Measurements from ENCODE around the gene CCT7.

CCT7 gene

GRCh38 chr2:73252238-73253027, 18.3 kb downstream of the CCT7 start:
- DNase-seq (ENCODE audit: insufficient read length, low spot score) = no peak
- FAIRE-seq = no peak

GRCh38 chr2:73253400-73253799, 19.3 kb downstream of the CCT7 start:
- TF ChIP-seq POU2F2 (IDR thresholded peaks at IDR 0.05; ENCODE audit: low read depth, low read length) (no peak), POLR2AphosphoS5 (IDR thresholded peaks at IDR 0.05; ENCODE audit: low read depth, low read length) (no peak; the same call in 1 of the 2 replicates), SPI1 (IDR thresholded peaks at IDR 0.05; ENCODE audit: low read depth, low read length) (no peak), POLR2A (IDR thresholded peaks at IDR 0.05; ENCODE audit: low read depth, low read length) (no peak), TAF1 (IDR thresholded peaks at IDR 0.05; ENCODE audit: low read depth, low read length) (no peak), PAX5 (IDR thresholded peaks at IDR 0.05; ENCODE audit: insufficient read depth, low read length, severe bottlenecking) (no peak)
- FAIRE-seq (no peak), DNase-seq (ENCODE audit: insufficient read length, low spot score) (no peak)

More at GRCh38 chr2:73252238-73253027, 18.3 kb downstream of the CCT7 start:
- TF ChIP-seq PAX5 (IDR thresholded peaks at IDR 0.05; ENCODE audit: insufficient read depth, low read length, severe bottlenecking) (no peak), POU2F2 (IDR thresholded peaks at IDR 0.05; ENCODE audit: low read depth, low read length) (no peak), POLR2AphosphoS5 (IDR thresholded peaks at IDR 0.05; ENCODE audit: low read depth, low read length) (no peak; the same call in 1 of the 2 replicates), POLR2A (IDR thresholded peaks at IDR 0.05; ENCODE audit: low read depth, low read length) (no peak), SPI1 (IDR thresholded peaks at IDR 0.05; ENCODE audit: low read depth, low read length) (no peak), TAF1 (IDR thresholded peaks at IDR 0.05; ENCODE audit: low read depth, low read length) (no peak)

GRCh38 chr2:73253901-73254300, 19.8 kb downstream of the CCT7 start:
- TF ChIP-seq POLR2AphosphoS5 (IDR thresholded peaks at IDR 0.05; ENCODE audit: low read depth, low read length) (peak; percentile 38; the same call in 1 of the 2 replicates), SPI1 (IDR thresholded peaks at IDR 0.05; ENCODE audit: low read depth, low read length) (peak; percentile 83), TAF1 (IDR thresholded peaks at IDR 0.05; ENCODE audit: low read depth, low read length) (no peak)
- DNase-seq (ENCODE audit: insufficient read length, low spot score) (no peak), FAIRE-seq (no peak)

- no peak for DNase-seq (ENCODE audit: insufficient read length, low spot score)
- TF ChIP-seq POLR2A (IDR thresholded peaks at IDR 0.05; ENCODE audit: low read depth, low read length) = no peak
- TF ChIP-seq SPI1 (IDR thresholded peaks at IDR 0.05; ENCODE audit: low read depth, low read length) = no peak
- no peak for TF ChIP-seq POU2F2 (IDR thresholded peaks at IDR 0.05; ENCODE audit: low read depth, low read length)
- TF ChIP-seq POLR2AphosphoS5 (IDR thresholded peaks at IDR 0.05; ENCODE audit: low read depth, low read length) = no peak
- no peak for TF ChIP-seq PAX5 (IDR thresholded peaks at IDR 0.05; ENCODE audit: insufficient read depth, low read length, severe bottlenecking)
- TF ChIP-seq TAF1 (IDR thresholded peaks at IDR 0.05; ENCODE audit: low read depth, low read length) = no peak
- FAIRE-seq = no peak
Observed at GRCh38 chr2:73254343-73255006, 20.4 kb downstream of the CCT7 start.

GRCh38 chr2:73255007-73255644, 21.0 kb downstream of the CCT7 start:
- FAIRE-seq (no peak), DNase-seq (ENCODE audit: insufficient read length, low spot score) (no peak)
- TF ChIP-seq SPI1 (IDR thresholded peaks at IDR 0.05; ENCODE audit: low read depth, low read length) = no peak
- no peak; the same call in 1 of the 2 replicates for TF ChIP-seq POLR2A (IDR thresholded peaks at IDR 0.05; ENCODE audit: low read depth, low read length)
- no peak for TF ChIP-seq TAF1 (IDR thresholded peaks at IDR 0.05; ENCODE audit: low read depth, low read length)
- TF ChIP-seq POLR2AphosphoS5 (IDR thresholded peaks at IDR 0.05; ENCODE audit: low read depth, low read length) = peak; percentile 85
- 0 out of 2 replicates have a peak, but pooled peaks have one; percentile 33 for TF ChIP-seq POU2F2 (IDR thresholded peaks at IDR 0.05; ENCODE audit: low read depth, low read length)
- no peak for TF ChIP-seq PAX5 (IDR thresholded peaks at IDR 0.05; ENCODE audit: insufficient read depth, low read length, severe bottlenecking)

- no peak for FAIRE-seq
- TF ChIP-seq POU2F2 (IDR thresholded peaks at IDR 0.05; ENCODE audit: low read depth, low read length) = no peak
- no peak for TF ChIP-seq PAX5 (IDR thresholded peaks at IDR 0.05; ENCODE audit: insufficient read depth, low read length, severe bottlenecking)
- TF ChIP-seq SPI1 (IDR thresholded peaks at IDR 0.05; ENCODE audit: low read depth, low read length) = no peak
- TF ChIP-seq POLR2A (IDR thresholded peaks at IDR 0.05; ENCODE audit: low read depth, low read length) = no peak
- no peak for TF ChIP-seq TAF1 (IDR thresholded peaks at IDR 0.05; ENCODE audit: low read depth, low read length)
- TF ChIP-seq POLR2AphosphoS5 (IDR thresholded peaks at IDR 0.05; ENCODE audit: low read depth, low read length) = no peak
- DNase-seq (ENCODE audit: insufficient read length, low spot score) = no peak
Observed at GRCh38 chr2:73255907-73256617, 22.0 kb downstream of the CCT7 start.

- TF ChIP-seq TAF1 (IDR thresholded peaks at IDR 0.05; ENCODE audit: low read depth, low read length) = no peak
- no peak for TF ChIP-seq POU2F2 (IDR thresholded peaks at IDR 0.05; ENCODE audit: low read depth, low read length)
- no peak for TF ChIP-seq PAX5 (IDR thresholded peaks at IDR 0.05; ENCODE audit: insufficient read depth, low read length, severe bottlenecking)
- TF ChIP-seq POLR2AphosphoS5 (IDR thresholded peaks at IDR 0.05; ENCODE audit: low read depth, low read length) = peak; percentile 5; the same call in 1 of the 2 replicates
- no peak for FAIRE-seq
- DNase-seq (ENCODE audit: insufficient read length, low spot score) = no peak
Observed at GRCh38 chr2:73256618-73256922, 22.5 kb downstream of the CCT7 start.

- DNase-seq (ENCODE audit: insufficient read length, low spot score) (no peak), FAIRE-seq (no peak)
- TF ChIP-seq POLR2AphosphoS5 (IDR thresholded peaks at IDR 0.05; ENCODE audit: low read depth, low read length) (no peak; the same call in 1 of the 2 replicates), POU2F2 (IDR thresholded peaks at IDR 0.05; ENCODE audit: low read depth, low read length) (no peak), SPI1 (IDR thresholded peaks at IDR 0.05; ENCODE audit: low read depth, low read length) (no peak), POLR2A (IDR thresholded peaks at IDR 0.05; ENCODE audit: low read depth, low read length) (no peak), TAF1 (IDR thresholded peaks at IDR 0.05; ENCODE audit: low read depth, low read length) (no peak), PAX5 (IDR thresholded peaks at IDR 0.05; ENCODE audit: insufficient read depth, low read length, severe bottlenecking) (no peak)
Observed at GRCh38 chr2:73257021-73257420, 22.9 kb downstream of the CCT7 start.

Data from GM12891 (cell line).